Body of pancreas (tissue), 4 donors: ENCODE measurements around the gene NPAS2. TPM values are rescaled to one million over a fixed set of nuclear protein-coding genes. Genes with fewer than 3 reads are reported as not detected.
A peak's percentile ranks its signal among the peaks of the same experiment; 100 is the strongest.

Source experiments
- ATAC-seq: fragments of 150-250 bp; one replicate; pipeline ENCODE4 v1.9.1; 2016
- DNase-seq, 4 donors: peaks; one replicate each; pipeline ENCODE4 v3.0.0-alpha.2; 2019
- H3K27ac ChIP-seq, 4 donors: fragments of 200-600 bp; sonication (generic); 1 replicate in 3 of 4; 2 replicates in 1 of 4; pipeline versions ENCODE4 v1.5.1 to v1.6.1; 2016 to 2019; ENCODE audit warnings: mild to moderate bottlenecking in 1 of 4, mixed read lengths in 1 of 4, moderate library complexity in 1 of 4
- H3K27me3 ChIP-seq, 2 donors: fragments of 200-600 bp; sonication (generic); one replicate each; pipeline ENCODE4 v1.6.0; 2016; ENCODE audit warnings: mild to moderate bottlenecking in 1 of 2
- H3K36me3 ChIP-seq, 2 donors: fragments of 200-600 bp; sonication (generic); replicated peaks in 1 of 2; 2 replicates each; pipeline ENCODE4 v1.5.1; 2016; ENCODE audit warnings: low read depth in 2 of 2; ENCODE audit not compliant: insufficient read depth in 1 of 2
- H3K4me1 ChIP-seq: fragments of 200-600 bp; sonication (generic); one replicate; pipeline ENCODE4 v1.6.0; 2016
- H3K4me3 ChIP-seq, 2 donors: fragments of 200-600 bp; sonication (generic); 1 replicate in 1 of 2; 2 replicates in 1 of 2; pipeline ENCODE4 v1.5.1; 2016 to 2019
- H3K9me3 ChIP-seq, 3 donors: fragments of 200-600 bp; sonication (generic); 1 replicate in 2 of 3; 2 replicates in 1 of 3; pipeline ENCODE4 v1.5.1; 2016
- CTCF ChIP-seq, 7 experiments: fragments of 450-650 bp in 4 of 7; fragments of 200-600 bp in 3 of 7; sonication (generic) in 3 of 7; IDR thresholded peaks; one replicate each; pipeline ENCODE4 v1.5.1; 2016 to 2019; ENCODE audit warnings: antibody characterized with exemption in 7 of 7
- POLR2A ChIP-seq, 3 donors: fragments of 450-650 bp; IDR thresholded peaks; one replicate each; pipeline ENCODE4 v1.6.1; 2016; ENCODE audit warnings: antibody characterized with exemption in 3 of 3, mild to moderate bottlenecking in 2 of 3
- WGBS, 2 donors: methylation state at CpG; one replicate each; pipeline ENCODE4 v1.1.5; 2017; 5-methylcytosine and 5-hydroxymethylcytosine counted together
- intact Hi-C: fragments of 100-400 bp; cut with DNase I; formaldehyde crosslinking; loops from one replicate; pipeline ENCODE4 v1.15.1; 2023
- total RNA-seq, 2 donors: library from RNA; depleted of rRNA; stranded (reverse); fragments of >200 nt; gene quantifications; one replicate each; pipeline ENCODE4 v1.1.0, GENCODE V29; 2016

Gene NPAS2
- total RNA-seq, 2 donors from 2014 or later = 32.7 to 51.7 TPM

- peaks cover 27% of the 10 kb centered on the region for H3K4me1 ChIP-seq
- no peaks in the 10 kb centered on the region for H3K9me3 ChIP-seq
- no peaks in the 10 kb centered on the region for H3K27me3 ChIP-seq
- TF ChIP-seq POLR2A (IDR thresholded peaks at IDR 0.05) (no peak), CTCF (IDR thresholded peaks at IDR 0.05) (no peak)
- DNase-seq = peak in 1 of 4 donors; percentile 35
- H3K36me3 ChIP-seq = no peaks in the 10 kb centered on the region
- ATAC-seq = no peak
- WGBS, 2 donors = 88 to 89% methylated on average over 6 of the region's 6 CpGs
- intact Hi-C loops = loop anchor here (10.0 kb wide), 1 partner anchor 69 kb away; the partner anchor contains the start of gene NPAS2
- no peak overlapping the region for H3K4me3 ChIP-seq
- peak overlapping the region in 2 of 4 donors; percentile 20 to 23 for H3K27ac ChIP-seq
These were observed 73.6 kb downstream of the NPAS2 start for GRCh38 chr2:100893392-100894104.

GRCh38 chr2:100894105-100894795, 74.3 kb downstream of the NPAS2 start:
- H3K4me1 ChIP-seq = peaks cover 27% of the 10 kb centered on the region
- 27 to 42% methylated on average over 5 of the region's 5 CpGs for whole genome bisulfite sequencing, 2 donors
- TF ChIP-seq CTCF (IDR thresholded peaks at IDR 0.05) (no peak), POLR2A (IDR thresholded peaks at IDR 0.05) (no peak)
- no peak for DNase-seq
- no peaks in the 10 kb centered on the region for H3K9me3 ChIP-seq
- no peak for ATAC-seq
- no peak overlapping the region for H3K4me3 ChIP-seq
- intact Hi-C loops = loop anchor here (10.0 kb wide), 1 partner anchor 69 kb away; the partner anchor contains the start of gene NPAS2
- no peaks in the 10 kb centered on the region for H3K36me3 ChIP-seq
- peak overlapping the region in 3 of 4 donors; percentile 4 to 23 (median 20) for H3K27ac ChIP-seq
- no peaks in the 10 kb centered on the region for H3K27me3 ChIP-seq

GRCh38 chr2:100894796-100895156, 74.8 kb downstream of the NPAS2 start:
- no peak for ATAC-seq
- Histone ChIP-seq H3K36me3 (no peaks in the 10 kb centered on the region), H3K27me3 (no peaks in the 10 kb centered on the region), H3K4me1 (peaks cover 27% of the 10 kb centered on the region), H3K9me3 (no peaks in the 10 kb centered on the region), H3K4me3 (no peak overlapping the region), H3K27ac (no peak overlapping the region)
- WGBS, 2 donors = 87 to 89% methylated on average over 4 of the region's 4 CpGs
- TF ChIP-seq CTCF (IDR thresholded peaks at IDR 0.05) (no peak), POLR2A (IDR thresholded peaks at IDR 0.05) (no peak)
- intact Hi-C loops = loop anchor here (10.0 kb wide), 1 partner anchor 70 kb away; the partner anchor contains the start of gene NPAS2
- no peak for DNase-seq

GRCh38 chr2:100895402-100895801, 75.5 kb downstream of the NPAS2 start:
- no peaks in the 10 kb centered on the region for H3K9me3 ChIP-seq
- peak overlapping the region in 2 of 4 donors; percentile 41 to 43 for H3K27ac ChIP-seq
- ATAC-seq (peak; percentile 74), DNase-seq (peak; percentile 75 to 91 (median 84))
- WGBS, 2 donors = 22 to 28% methylated on average over 3 of the region's 3 CpGs
- intact Hi-C loops = loop anchor here (10.0 kb wide), 1 partner anchor 71 kb away; the partner anchor contains the start of gene NPAS2
- no peaks in the 10 kb centered on the region for H3K36me3 ChIP-seq
- no peak overlapping the region for H3K4me3 ChIP-seq
- H3K4me1 ChIP-seq = peaks cover 27% of the 10 kb centered on the region
- no peaks in the 10 kb centered on the region for H3K27me3 ChIP-seq
- TF ChIP-seq CTCF (IDR thresholded peaks at IDR 0.05) (no peak), POLR2A (IDR thresholded peaks at IDR 0.05) (no peak)
